ENCODE results near the gene PAFAH1B2. TPM values are rescaled to one million over a fixed set of nuclear protein-coding genes. Genes with fewer than 3 reads are reported as not detected.

The PAFAH1B2 gene
- total RNA-seq, 1 donor from 2014 or later: 72.3 TPM

DNA sequence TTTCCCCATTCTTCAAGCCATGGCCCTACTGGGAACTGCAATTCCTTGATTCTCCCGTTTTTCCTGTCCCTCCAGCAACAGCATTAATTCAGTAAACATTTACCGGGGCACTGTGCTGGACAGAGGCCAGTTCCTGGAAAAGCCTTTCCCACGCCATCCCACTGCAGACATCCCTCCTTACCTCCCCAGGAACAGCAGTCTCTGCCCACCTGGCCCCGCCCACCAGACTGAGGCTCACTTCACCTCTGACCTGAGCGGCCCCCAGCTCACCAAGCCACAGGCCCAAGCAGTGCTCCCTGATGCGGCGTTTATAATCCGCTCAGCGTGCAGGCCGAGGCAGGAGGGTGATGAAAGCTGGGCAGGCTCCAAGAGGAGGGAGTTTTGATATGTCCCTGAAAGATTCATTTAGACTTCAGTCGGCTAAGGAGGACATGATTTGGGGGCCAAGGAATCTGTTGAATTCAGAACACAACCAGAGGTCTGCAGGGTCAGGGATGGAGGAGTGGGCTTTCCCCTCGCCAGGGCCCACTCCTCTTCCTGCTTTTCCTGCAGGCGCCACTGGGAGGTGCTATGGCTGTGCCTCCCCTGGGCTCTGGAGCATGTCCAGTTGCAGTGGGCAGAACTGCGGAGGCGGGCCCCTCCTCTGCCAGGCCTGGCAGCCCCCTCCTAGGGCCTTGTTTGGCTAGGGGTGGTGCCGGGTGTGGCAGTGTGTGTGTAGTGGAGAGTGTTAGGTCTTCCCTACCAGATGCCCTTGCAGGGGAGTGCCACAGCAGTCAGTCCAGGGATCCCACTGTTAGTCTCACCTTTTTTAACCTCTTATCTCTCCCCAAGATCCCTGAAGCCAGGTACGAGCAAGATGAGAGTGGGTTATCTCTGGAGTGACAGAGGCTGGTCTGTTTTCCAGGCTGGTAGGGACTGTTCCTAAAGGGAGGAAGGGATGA is 53.7 kb downstream of the PAFAH1B2 start:
- Mint-ChIP-seq H3K9me3 (no peaks in the 10 kb centered on the region), H3K36me3 (ENCODE audit: low read depth) (peaks cover 4% of the 10 kb centered on the region), H3K27me3 (ENCODE audit: low read depth) (no peaks in the 10 kb centered on the region), H3K27ac (no peak overlapping the region), H3K4me1 (ENCODE audit: low read depth) (no peaks in the 10 kb centered on the region), H3K4me3 (ENCODE audit: low read depth) (no peak overlapping the region)
- intact Hi-C loops (cut with micrococcal nuclease): no loop called here
- DNase-seq (ENCODE audit: low spot score): no peak

DNA sequence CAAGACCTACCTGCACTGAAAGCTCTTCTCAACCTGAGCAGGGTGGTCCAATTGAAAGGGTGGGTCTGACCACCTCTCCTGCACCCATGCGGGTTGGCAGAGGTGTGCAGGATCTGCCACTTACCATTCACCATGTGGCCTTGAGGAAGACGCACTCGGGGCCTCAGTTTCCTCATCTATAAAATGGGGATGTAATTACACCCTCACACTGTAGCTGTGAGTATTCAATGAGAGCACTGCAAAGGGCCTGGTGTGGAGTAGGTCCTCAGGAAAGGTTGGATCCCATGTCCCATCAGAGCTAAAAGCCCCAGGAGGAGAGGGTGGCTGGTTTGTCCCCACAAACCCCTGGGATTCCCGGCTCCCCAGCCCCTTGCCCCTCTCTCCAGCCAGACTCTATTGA is 54.5 kb downstream of the PAFAH1B2 start:
- Mint-ChIP-seq H3K27ac (no peak overlapping the region), H3K4me3 (ENCODE audit: low read depth) (no peak overlapping the region), H3K27me3 (ENCODE audit: low read depth) (no peaks in the 10 kb centered on the region), H3K4me1 (ENCODE audit: low read depth) (no peaks in the 10 kb centered on the region), H3K36me3 (ENCODE audit: low read depth) (peaks cover 9% of the 10 kb centered on the region), H3K9me3 (no peaks in the 10 kb centered on the region)
- intact Hi-C loops (cut with micrococcal nuclease): no loop called here
- no peak for DNase-seq (ENCODE audit: low spot score)

DNA sequence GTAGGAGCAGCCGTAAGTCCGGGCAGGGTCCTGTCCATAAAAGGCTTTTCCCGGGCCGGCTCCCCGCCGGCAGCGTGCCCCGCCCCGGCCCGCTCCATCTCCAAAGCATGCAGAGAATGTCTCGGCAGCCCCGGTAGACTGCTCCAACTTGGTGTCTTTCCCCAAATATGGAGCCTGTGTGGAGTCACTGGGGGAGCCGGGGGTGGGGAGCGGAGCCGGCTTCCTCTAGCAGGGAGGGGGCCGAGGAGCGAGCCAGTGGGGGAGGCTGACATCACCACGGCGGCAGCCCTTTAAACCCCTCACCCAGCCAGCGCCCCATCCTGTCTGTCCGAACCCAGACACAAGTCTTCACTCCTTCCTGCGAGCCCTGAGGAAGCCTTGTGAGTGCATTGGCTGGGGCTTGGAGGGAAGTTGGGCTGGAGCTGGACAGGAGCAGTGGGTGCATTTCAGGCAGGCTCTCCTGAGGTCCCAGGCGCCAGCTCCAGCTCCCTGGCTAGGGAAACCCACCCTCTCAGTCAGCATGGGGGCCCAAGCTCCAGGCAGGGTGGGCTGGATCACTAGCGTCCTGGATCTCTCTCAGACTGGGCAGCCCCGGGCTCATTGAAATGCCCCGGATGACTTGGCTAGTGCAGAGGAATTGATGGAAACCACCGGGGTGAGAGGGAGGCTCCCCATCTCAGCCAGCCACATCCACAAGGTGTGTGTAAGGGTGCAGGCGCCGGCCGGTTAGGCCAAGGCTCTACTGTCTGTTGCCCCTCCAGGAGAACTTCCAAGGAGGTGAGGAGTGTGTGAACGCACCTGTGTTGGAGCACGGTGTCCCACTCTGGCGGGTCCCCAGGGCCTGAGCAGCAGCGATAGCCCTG is 55.2 kb downstream of the PAFAH1B2 start, which contains the start of gene TAGLN:
Gene TAGLN (plus strand): TSS at position 318 of the 863 bp plus-strand sequence. CDS start 3,644 bp downstream, outside the sequence.
- H3K4me3 Mint-ChIP-seq (ENCODE audit: low read depth): no peak within 1 kb of the TSS
- no peaks in the 10 kb centered on the region for H3K9me3 Mint-ChIP-seq
- no peak for DNase-seq (ENCODE audit: low spot score)
- no peak within 1 kb of the TSS for H3K27ac Mint-ChIP-seq
- no peaks in the 10 kb centered on the region for H3K4me1 Mint-ChIP-seq (ENCODE audit: low read depth)
- H3K27me3 Mint-ChIP-seq (ENCODE audit: low read depth): no peaks in the 10 kb centered on the region
- intact Hi-C loops (cut with micrococcal nuclease): no loop called here
- H3K36me3 Mint-ChIP-seq (ENCODE audit: low read depth): peaks cover 15% of the 10 kb centered on the region

DNA sequence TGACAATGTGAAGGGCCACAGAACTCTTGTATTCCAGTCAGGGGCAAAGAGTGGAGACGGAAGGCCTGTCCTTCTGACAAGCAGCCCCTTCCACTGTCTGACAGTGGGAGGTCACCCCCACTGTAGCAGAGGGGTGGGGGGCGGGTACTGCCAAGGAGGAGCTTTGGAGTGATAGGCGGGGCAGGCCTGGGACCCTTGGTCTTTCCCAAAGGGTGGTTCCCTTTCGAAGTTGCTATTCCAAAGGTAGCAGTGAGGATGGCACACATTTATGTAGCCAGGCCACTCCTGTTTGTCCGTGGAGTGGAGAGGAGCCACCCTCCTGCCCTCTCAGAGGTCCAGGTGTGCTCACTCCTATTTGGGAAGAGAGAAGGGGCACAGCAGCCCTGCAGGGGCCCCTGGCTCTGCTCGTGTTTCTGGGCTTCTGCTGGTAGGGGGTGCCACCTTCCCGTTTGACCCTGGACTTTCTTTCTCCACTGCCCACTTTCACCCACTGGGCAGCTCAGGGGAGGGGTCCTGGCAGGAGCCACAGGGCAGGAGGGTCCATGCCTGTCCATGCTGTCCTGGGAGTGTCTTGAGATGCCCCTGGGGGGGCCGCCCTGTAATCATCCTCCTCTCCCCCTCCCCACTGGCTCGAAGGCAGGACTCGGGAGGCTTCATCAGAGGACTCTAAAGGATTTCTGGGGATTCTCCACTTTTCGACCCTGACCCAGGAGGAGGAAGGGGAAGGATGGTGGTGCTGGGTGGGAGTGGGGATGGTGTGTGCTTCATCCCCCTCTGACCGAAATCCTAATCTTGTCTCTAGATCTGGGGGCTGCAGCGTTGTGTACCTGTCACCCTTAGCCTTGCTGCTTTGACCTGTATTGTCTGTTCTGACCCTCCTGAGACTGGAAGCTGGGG is 56.1 kb downstream of the PAFAH1B2 start:
- Mint-ChIP-seq H3K27ac (no peak overlapping the region), H3K4me1 (ENCODE audit: low read depth) (no peaks in the 10 kb centered on the region), H3K36me3 (ENCODE audit: low read depth) (peaks cover 23% of the 10 kb centered on the region), H3K27me3 (ENCODE audit: low read depth) (no peaks in the 10 kb centered on the region), H3K4me3 (ENCODE audit: low read depth) (no peak overlapping the region), H3K9me3 (no peaks in the 10 kb centered on the region)
- intact Hi-C loops (cut with micrococcal nuclease): no loop called here
- DNase-seq (ENCODE audit: low spot score): no peak

DNA sequence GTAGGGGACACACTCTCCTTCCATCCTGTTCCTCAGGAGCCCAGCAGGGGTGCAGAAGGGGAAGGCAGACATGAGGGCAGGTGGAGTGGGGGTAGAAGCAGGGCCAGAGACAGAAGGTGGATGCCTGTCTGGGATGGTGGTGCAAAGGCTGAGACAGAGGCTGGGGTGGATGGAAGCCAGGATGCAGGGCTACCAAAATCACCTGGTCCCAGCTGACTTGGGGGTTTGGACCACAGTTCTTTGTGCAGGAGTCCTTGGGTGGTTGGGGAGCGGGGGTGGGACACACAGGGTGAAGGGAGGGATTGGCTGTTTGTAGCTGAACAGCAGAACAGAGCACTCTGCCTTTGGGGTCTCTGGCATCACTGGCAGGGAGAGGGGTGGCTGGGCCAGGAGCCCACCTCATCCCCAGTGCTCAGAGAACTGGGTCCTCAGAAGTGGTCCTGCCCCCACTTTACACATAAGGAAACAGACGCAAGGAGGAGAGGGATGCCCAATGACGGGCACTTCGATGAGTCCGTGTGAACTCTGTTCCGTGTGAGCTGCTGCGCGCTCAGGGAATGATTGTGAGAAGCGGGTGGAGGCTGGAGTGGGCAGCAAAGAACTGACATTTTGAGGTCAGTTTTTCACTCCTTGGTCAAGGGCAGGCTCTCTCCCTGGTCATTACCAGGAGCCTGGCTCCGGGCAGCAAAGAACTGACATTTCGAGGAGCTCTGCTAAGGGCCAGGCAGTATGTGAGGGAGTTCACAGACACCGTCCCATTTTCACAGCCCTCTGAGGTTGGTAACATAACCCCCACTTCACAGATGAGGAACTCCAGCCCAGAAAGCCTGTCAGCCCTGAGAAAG is 56.9 kb downstream of the PAFAH1B2 start:
- H3K4me3 Mint-ChIP-seq (ENCODE audit: low read depth): no peak overlapping the region

DNA sequence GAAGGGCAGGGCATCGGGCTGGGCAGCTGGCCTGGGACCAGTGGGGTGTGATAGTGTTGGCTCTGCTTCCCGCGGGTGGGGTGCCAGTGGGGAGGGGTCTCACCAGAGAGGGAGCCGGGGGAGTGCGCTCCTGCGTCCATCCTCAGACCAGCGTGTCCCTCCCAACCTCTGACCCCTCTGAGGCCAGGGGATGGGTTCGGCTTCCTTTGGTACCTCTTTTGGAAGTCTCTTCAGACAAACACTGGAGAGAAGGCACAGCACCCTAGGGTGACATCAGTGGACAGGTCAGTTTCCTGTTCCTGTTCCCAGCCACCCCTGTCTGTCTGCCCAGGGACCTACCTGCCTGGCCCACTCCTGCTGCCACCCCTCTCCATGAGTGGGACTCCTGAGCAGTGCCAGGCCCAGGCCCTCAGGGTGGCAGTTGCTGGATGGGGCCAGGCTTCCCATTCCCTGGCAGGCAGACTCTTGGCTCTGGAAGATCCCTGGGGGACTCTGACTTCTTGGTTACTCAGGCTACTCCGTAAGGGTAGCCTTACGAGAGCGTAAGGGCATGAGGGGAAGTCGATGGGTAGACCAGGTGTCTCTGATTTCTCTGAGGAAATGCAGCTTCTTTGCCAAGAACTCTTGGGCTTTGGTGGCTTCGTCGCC is 57.7 kb downstream of the PAFAH1B2 start:
- H3K4me3 Mint-ChIP-seq (ENCODE audit: low read depth): no peak overlapping the region
- no peak overlapping the region for H3K27ac Mint-ChIP-seq
- peaks cover 31% of the 10 kb centered on the region for H3K36me3 Mint-ChIP-seq (ENCODE audit: low read depth)
- H3K4me1 Mint-ChIP-seq (ENCODE audit: low read depth): no peaks in the 10 kb centered on the region
- intact Hi-C loops (cut with micrococcal nuclease): no loop called here
- DNase-seq (ENCODE audit: low spot score): no peak
- H3K27me3 Mint-ChIP-seq (ENCODE audit: low read depth): no peaks in the 10 kb centered on the region
- H3K9me3 Mint-ChIP-seq: no peaks in the 10 kb centered on the region

More for the DNA sequence above, 56.9 kb downstream of the PAFAH1B2 start:
- Mint-ChIP-seq H3K36me3 (ENCODE audit: low read depth) (peaks cover 29% of the 10 kb centered on the region), H3K4me1 (ENCODE audit: low read depth) (no peaks in the 10 kb centered on the region), H3K27ac (no peak overlapping the region), H3K9me3 (no peaks in the 10 kb centered on the region), H3K27me3 (ENCODE audit: low read depth) (no peaks in the 10 kb centered on the region)
- no peak for DNase-seq (ENCODE audit: low spot score)
- intact Hi-C loops (cut with micrococcal nuclease): no loop called here

DNA sequence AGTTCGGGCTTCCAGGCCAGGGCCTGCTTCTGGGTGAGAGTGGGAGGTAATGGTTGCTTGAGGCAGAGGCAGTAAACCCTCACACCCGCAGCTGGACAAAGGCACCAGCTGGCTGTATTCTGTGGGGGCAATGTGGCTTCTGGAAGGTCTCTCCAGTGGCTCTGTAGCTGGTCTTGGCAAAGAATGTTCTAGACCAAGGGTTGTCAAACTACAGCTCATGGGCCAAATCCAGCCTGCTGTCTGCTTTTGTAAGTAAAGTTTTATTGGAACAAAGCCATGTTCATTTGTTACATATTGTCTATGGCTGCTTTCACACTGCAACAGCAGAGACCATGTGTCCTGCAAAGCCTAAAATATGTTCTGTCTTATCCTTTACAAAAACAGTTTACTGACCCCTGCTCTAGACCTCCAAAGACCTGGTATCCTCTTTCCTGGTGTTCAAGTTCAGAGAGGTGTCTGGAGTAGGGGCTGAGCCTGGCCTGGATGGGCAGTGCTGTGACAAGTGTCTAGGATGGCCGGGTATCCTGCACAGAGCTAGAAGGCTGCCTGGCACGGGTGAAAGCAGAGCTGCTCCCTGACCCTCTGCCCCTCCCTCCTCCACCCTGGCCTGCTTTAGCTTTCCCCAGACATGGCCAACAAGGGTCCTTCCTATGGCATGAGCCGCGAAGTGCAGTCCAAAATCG is 58.4 kb downstream of the PAFAH1B2 start:
- Mint-ChIP-seq H3K4me3 (ENCODE audit: low read depth) (no peak overlapping the region), H3K36me3 (ENCODE audit: low read depth) (peaks cover 31% of the 10 kb centered on the region), H3K9me3 (no peaks in the 10 kb centered on the region), H3K4me1 (ENCODE audit: low read depth) (no peaks in the 10 kb centered on the region), H3K27ac (no peak overlapping the region), H3K27me3 (ENCODE audit: low read depth) (no peaks in the 10 kb centered on the region)
- intact Hi-C loops (cut with micrococcal nuclease): no loop called here
- DNase-seq (ENCODE audit: low spot score): no peak

DNA sequence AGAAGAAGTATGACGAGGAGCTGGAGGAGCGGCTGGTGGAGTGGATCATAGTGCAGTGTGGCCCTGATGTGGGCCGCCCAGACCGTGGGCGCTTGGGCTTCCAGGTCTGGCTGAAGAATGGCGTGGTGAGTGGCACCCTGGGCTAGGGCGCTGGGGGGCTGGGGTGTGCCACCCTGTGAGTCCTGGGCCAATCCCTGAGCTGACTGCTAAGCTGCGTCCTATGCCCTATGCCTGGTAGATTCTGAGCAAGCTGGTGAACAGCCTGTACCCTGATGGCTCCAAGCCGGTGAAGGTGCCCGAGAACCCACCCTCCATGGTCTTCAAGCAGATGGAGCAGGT is 59.0 kb downstream of the PAFAH1B2 start:
- DNase-seq (ENCODE audit: low spot score): no peak
- peaks cover 31% of the 10 kb centered on the region for H3K36me3 Mint-ChIP-seq (ENCODE audit: low read depth)
- no peaks in the 10 kb centered on the region for H3K27me3 Mint-ChIP-seq (ENCODE audit: low read depth)
- no peaks in the 10 kb centered on the region for H3K9me3 Mint-ChIP-seq
- H3K4me1 Mint-ChIP-seq (ENCODE audit: low read depth): no peaks in the 10 kb centered on the region
- H3K4me3 Mint-ChIP-seq (ENCODE audit: low read depth): no peak overlapping the region
- intact Hi-C loops (cut with micrococcal nuclease): no loop called here
- H3K27ac Mint-ChIP-seq: no peak overlapping the region

DNA sequence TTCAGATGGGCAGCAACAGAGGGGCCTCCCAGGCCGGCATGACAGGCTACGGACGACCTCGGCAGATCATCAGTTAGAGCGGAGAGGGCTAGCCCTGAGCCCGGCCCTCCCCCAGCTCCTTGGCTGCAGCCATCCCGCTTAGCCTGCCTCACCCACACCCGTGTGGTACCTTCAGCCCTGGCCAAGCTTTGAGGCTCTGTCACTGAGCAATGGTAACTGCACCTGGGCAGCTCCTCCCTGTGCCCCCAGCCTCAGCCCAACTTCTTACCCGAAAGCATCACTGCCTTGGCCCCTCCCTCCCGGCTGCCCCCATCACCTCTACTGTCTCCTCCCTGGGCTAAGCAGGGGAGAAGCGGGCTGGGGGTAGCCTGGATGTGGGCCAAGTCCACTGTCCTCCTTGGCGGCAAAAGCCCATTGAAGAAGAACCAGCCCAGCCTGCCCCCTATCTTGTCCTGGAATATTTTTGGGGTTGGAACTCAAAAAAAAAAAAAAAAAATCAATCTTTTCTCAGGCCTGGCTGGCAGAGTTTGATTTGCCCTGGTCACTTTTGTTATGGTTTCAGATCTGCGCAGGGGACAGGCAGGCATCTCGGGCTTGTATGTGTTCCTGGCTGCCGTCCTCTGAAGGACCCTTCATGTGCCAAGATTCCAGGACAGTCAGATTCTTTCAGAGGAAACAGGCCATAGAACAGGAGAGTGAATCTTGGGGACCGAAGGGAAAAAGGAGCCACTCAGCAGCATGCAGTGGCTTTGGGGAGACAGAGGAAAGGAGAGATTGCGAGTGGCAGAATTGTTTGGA is 60.4 kb downstream of the PAFAH1B2 start:
- Mint-ChIP-seq H3K9me3 (no peaks in the 10 kb centered on the region), H3K4me1 (ENCODE audit: low read depth) (no peaks in the 10 kb centered on the region), H3K36me3 (ENCODE audit: low read depth) (peaks cover 31% of the 10 kb centered on the region), H3K27me3 (ENCODE audit: low read depth) (no peaks in the 10 kb centered on the region), H3K27ac (no peak overlapping the region), H3K4me3 (ENCODE audit: low read depth) (no peak overlapping the region)
- intact Hi-C loops (cut with micrococcal nuclease): loop anchor here (5.0 kb wide), 1 partner anchor 72 kb away; no protein-coding TSS in a partner anchor
- DNase-seq (ENCODE audit: low spot score): no peak

DNA sequence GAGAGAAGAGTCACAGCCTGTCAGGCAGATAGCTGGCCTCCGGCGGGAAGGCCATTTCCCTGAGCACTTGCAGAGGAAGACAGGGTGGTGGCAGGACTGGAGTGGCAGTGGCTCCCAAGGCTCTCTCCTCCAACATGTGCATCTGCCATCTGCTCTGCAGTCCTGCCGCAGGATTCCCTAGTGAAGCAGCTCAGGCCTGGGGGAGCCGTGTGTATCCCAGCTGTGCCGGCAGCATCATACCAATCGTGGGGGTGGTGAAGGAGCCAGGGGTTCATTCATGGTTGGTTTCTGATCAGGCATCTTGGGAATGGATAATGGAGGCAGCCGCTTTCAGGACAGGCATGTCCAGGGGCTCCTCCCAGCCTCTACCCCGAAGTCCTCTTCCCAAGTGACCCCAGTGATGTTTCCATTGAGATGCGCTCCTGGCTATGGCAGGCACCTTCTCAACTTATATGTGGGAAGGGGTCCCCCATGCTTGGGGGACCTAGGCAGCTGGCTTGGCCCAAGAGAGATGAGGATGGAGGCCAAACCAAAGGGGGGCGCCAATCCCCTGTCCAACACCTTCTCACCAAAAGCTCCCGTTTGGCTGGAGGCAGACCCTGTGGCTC is 61.2 kb downstream of the PAFAH1B2 start:
- H3K27me3 Mint-ChIP-seq (ENCODE audit: low read depth): no peaks in the 10 kb centered on the region
- no peak for DNase-seq (ENCODE audit: low spot score)
- intact Hi-C loops (cut with micrococcal nuclease): loop anchor here (5.0 kb wide), 1 partner anchor 73 kb away; no protein-coding TSS in a partner anchor
- peaks cover 38% of the 10 kb centered on the region for H3K36me3 Mint-ChIP-seq (ENCODE audit: low read depth)
- H3K27ac Mint-ChIP-seq: no peak overlapping the region
- H3K4me1 Mint-ChIP-seq (ENCODE audit: low read depth): no peaks in the 10 kb centered on the region
- H3K4me3 Mint-ChIP-seq (ENCODE audit: low read depth): no peak overlapping the region
- no peaks in the 10 kb centered on the region for H3K9me3 Mint-ChIP-seq

All from activated T-helper 2 cell treated with anti-CD3 and anti-CD28 coated beads, Interferon-gamma antibody, Interleukin-2, Interleukin-4, amounts not matched to agents 10 μg/mL and 5 μg/mL and 100 μg/mL, durations not matched to agents 14 hours and 24 hours and 36 hours (primary cell).